IPS DF 6.9 (cell line): ENCODE results near the gene LYG2.
"Not testable (repeated sequence)": the region's sequence is repeated elsewhere in the genome, so short reads cannot be mapped to it uniquely, and the experiment has no call there.

Experiments used
- DNase-seq: peaks from one replicate; pipeline ENCODE4 v3.0.0-alpha.2; 2013; ENCODE audit warnings: low read depth, low spot score
- H3K27ac ChIP-seq: one replicate; pipeline ENCODE4 v1.5.1; 2013; ENCODE audit warnings: low read length, control low read depth
- H3K27me3 ChIP-seq: 2 replicates; pipeline ENCODE4 v1.6.1; 2013; ENCODE audit warnings: mild to moderate bottlenecking, low read length; ENCODE audit not compliant: control insufficient read depth, insufficient read depth
- H3K36me3 ChIP-seq: 2 replicates; pipeline ENCODE4 v1.6.1; 2013; ENCODE audit warnings: low read length; ENCODE audit not compliant: control insufficient read depth, insufficient read depth
- H3K4me1 ChIP-seq: 2 replicates; pipeline ENCODE4 v1.6.1; 2013; ENCODE audit warnings: low read length; ENCODE audit not compliant: control insufficient read depth, insufficient read depth
- H3K4me3 ChIP-seq: 2 replicates; pipeline ENCODE4 v1.5.1; 2013; ENCODE audit warnings: mild to moderate bottlenecking, low read length
- H3K9me3 ChIP-seq: 2 replicates; pipeline ENCODE4 v1.6.1; 2013; ENCODE audit warnings: low read length, inconsistent platforms; ENCODE audit not compliant: control insufficient read depth, insufficient read depth
- WGBS: extraction: QIAGEN DNeasy Blood & Tissue Kit; methylation state at CpG from one replicate; pipeline ENCODE4 v1.1.7; 2013; ENCODE audit warnings: mixed read lengths, missing lambda C conversion rate; ENCODE audit not compliant: insufficient read length, insufficient coverage; 5-methylcytosine and 5-hydroxymethylcytosine counted together

The LYG2 gene

DNA sequence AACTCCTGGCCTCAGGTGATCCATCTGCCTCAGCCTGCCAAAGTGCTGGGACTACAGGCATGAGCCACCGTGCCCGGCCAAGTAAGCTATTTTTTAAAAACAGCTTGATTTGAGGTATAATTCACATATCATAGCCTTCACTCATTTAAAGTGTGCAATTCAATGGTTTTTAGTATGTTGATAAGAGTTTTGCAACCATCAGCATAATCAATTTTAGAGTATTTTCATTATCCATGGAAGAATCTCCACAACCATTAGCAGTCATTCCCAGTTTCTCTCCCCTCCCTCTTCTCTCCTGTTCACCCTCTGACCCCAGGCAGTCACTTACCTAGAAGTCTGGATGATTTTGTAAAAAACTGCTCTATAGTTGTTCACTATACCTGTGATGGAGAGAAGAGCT lies 4.7 kb upstream of the LYG2 start:
- no peaks in the 10 kb centered on the region for H3K9me3 ChIP-seq
- H3K36me3 ChIP-seq: no peaks in the 10 kb centered on the region
- H3K4me1 ChIP-seq: no peaks in the 10 kb centered on the region
- H3K27me3 ChIP-seq: no peaks in the 10 kb centered on the region
- no peak overlapping the region for H3K27ac ChIP-seq
- DNase-seq: no peak
- WGBS: no CpG with 5 or more reads among the region's 2 CpGs
- H3K4me3 ChIP-seq: no peak overlapping the region

DNA sequence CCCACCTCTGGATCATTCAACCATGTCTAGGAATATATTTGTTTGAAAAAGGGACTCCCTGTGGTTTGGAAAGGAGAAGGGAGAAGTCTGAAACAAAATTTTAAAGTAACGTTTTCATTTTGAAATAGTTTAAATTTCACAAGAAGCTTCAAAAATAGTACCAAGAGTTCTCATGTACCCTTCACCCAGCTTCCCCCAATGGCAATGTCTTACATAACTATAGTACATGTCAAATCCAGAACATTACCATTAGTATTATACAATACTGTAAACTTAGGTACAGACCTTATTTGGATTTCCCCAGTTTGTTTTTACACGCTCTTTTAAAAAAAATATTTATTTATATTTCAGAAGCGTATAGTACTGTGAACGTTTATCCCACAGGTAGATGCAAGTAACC lies 4.0 kb upstream of the LYG2 start:
- H3K9me3 ChIP-seq: no peaks in the 10 kb centered on the region
- H3K27ac ChIP-seq: no peak overlapping the region
- no peaks in the 10 kb centered on the region for H3K4me1 ChIP-seq
- H3K36me3 ChIP-seq: no peaks in the 10 kb centered on the region
- no peak for DNase-seq
- no CpG with 5 or more reads among the region's 4 CpGs for WGBS
- no peak overlapping the region for H3K4me3 ChIP-seq
- H3K27me3 ChIP-seq: no peaks in the 10 kb centered on the region

DNA sequence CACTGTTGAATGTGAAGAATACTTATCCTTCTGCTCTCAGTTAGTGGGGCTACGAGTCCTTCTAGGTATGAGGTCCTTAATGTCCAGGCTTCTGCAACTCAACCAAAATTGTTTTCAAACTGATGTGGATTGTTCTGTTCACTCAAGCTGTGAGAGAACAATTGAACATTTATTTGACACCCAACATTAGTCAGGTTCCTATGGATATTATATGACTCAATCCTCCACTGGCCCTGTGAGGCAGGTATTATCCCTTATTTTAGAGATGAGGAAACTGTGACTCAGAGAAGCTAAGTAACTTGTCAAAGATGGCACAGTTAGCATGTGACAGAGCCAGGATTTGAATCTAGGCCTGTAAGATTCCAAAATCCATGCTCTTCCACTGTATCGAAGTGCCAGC lies 1.2 kb upstream of the LYG2 start:
- H3K36me3 ChIP-seq: no peaks in the 10 kb centered on the region
- H3K4me1 ChIP-seq: no peaks in the 10 kb centered on the region
- H3K9me3 ChIP-seq: no peaks in the 10 kb centered on the region
- H3K4me3 ChIP-seq: no peak overlapping the region
- no peaks in the 10 kb centered on the region for H3K27me3 ChIP-seq
- DNase-seq: no peak
- no CpG with 5 or more reads among the region's 2 CpGs for WGBS
- no peak overlapping the region for H3K27ac ChIP-seq

DNA sequence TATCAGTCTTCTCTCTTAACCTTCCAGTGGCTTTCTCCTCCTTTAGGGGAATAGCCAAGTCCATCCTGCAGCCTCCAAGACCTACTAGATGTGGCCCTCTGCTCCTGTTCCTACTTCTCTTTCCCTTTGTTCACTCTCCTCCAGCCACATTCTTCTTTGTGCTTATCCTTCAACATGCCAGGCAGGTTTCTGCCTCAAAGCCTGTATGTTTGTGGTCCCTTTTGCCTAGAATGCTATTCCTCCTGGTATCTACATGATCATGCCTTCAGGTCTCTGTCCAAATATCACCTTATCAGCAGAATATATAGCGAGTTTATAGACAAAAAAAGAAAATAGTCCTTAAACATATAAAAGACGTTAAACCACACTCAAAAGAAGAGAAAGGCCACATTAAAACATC lies 5.5 kb downstream of the LYG2 start:
- Histone ChIP-seq H3K4me1 (no peaks in the 10 kb centered on the region), H3K27ac (no peak overlapping the region), H3K9me3 (no peaks in the 10 kb centered on the region; the same call in 1 of the 2 replicates), H3K4me3 (no peak overlapping the region), H3K27me3 (no peaks in the 10 kb centered on the region), H3K36me3 (no peaks in the 10 kb centered on the region)
- no CpG with 5 or more reads among the region's 2 CpGs for WGBS
- DNase-seq: no peak

DNA sequence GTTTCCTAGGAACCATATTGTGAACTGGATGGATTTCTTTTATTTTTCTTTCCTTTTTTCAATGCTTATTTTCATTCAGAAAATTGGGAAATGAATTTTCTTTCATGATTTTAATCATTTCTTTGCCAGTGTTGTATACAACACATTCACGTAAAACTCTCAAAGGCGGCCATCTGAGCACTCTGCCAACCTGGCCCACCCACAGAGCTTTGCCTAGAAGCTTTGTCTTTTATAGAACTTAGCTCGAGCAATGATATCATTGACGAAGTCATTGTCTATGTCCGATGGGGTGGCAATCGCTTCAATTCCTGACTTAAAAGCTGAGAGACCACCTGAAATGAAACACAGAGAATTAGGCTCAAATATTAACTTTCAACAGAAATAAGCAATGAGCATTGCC lies 13.3 kb downstream of the LYG2 start:
- no CpG with 5 or more reads among the region's 6 CpGs for WGBS
- no peaks in the 10 kb centered on the region for H3K27me3 ChIP-seq

DNA sequence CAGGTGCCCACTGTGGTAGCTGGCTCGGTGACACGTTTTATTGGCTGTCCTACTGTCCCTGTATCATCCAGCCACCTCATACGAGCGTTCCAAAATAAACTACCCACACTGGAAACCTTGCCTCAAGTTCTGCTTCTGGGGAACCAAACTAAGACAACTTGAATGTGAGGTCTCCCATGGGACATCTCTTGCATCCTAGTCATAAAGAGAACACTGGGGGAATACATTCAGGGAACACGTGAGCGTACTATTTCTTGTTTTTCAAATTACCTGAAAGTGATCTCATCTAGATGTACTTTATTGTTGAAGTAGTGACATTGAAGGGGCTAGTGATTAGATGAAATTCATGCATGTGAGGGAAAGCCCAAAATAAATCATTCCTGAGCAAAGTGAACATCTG lies 15.0 kb downstream of the LYG2 start:
- Histone ChIP-seq H3K27me3 (no peaks in the 10 kb centered on the region), H3K27ac (no peak overlapping the region), H3K4me1 (no peaks in the 10 kb centered on the region), H3K36me3 (no peaks in the 10 kb centered on the region), H3K9me3 (no peaks in the 10 kb centered on the region), H3K4me3 (no peak overlapping the region)
- no CpG with 5 or more reads among the region's 6 CpGs for WGBS
- DNase-seq: no peak

More for the DNA sequence above, 13.3 kb downstream of the LYG2 start:
- no peak for DNase-seq
- no peaks in the 10 kb centered on the region for H3K36me3 ChIP-seq
- no peak overlapping the region for H3K27ac ChIP-seq
- no peaks in the 10 kb centered on the region for H3K9me3 ChIP-seq
- no peak overlapping the region for H3K4me3 ChIP-seq
- H3K4me1 ChIP-seq: no peaks in the 10 kb centered on the region

DNA sequence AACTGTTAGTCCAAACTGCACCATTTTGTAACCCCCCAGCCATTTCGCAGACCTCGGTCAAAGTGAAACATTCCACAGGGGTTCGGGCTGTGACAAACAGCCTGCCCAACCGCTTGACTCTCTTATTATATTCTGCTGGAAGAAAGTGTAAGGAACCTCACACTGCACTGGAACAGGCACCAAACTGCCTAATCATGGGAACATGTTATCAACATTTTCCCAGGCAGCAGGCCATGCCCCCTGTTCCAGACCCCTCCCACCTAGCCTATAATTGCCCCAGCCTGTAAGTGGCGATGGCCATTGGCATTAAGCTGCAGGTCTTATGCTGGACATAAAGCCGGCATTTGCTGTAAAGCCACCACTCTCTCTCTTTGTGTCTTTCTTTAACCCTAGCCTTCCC lies 16.9 kb downstream of the LYG2 start:
- Histone ChIP-seq H3K36me3 (no peaks in the 10 kb centered on the region), H3K4me3 (no peak overlapping the region), H3K27ac (no peak overlapping the region), H3K27me3 (no peaks in the 10 kb centered on the region), H3K4me1 (no peaks in the 10 kb centered on the region), H3K9me3 (no peaks in the 10 kb centered on the region)
- WGBS: no CpG with 5 or more reads among the region's 6 CpGs
- DNase-seq: no peak

DNA sequence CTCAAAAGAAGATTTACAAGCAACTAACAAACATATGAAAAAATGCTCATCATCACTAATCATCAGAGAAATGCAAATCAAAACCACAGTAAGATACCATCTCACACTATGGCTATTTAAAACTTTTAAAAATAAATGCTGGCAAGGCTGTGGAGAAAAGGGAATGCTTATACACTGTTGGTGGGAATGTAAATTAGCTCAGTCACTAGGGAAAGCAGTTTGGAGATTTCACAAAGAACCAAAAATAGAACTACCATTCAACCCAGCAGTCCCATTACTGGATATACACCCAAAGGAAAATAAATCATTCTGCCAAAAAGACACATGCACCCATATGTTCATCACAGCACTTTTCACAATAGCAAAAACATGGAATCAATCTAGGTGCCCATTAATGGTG lies 22.3 kb downstream of the LYG2 start:
- H3K9me3 ChIP-seq, DNase-seq, H3K27ac ChIP-seq, H3K27me3 ChIP-seq, H3K4me3 ChIP-seq, H3K4me1 ChIP-seq, H3K36me3 ChIP-seq: not testable (repeated sequence)

DNA sequence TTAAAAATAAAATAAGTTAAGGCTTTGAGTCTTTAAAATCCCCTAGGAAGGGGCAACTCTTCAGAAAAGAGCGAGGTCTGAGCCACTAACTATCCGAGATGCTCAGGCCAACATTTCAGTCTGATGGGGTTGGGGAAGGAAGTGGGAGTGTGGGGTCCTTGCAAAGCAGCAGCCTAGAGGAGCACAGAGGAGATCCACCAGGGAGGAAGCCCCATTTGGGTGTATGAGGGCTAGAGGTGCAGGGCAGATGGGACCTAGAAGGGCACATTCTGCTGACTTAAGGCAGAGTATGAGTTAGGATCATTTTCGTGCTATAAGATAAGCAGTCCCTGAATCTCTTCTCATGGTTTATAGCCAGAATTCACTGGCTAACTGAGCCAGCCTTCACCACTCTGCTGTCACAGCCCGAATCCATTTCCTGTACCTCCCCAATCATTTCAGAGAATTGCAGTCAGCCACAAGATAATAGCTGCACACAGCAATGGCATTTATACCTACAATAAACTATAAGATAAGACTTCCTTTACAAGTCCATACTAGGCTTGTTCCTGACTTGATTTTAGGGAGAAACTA lies 37.5 kb downstream of the LYG2 start:
- Histone ChIP-seq H3K36me3 (no peaks in the 10 kb centered on the region), H3K27ac (no peak overlapping the region), H3K9me3 (no peaks in the 10 kb centered on the region), H3K27me3 (no peaks in the 10 kb centered on the region), H3K4me1 (no peaks in the 10 kb centered on the region), H3K4me3 (no peak overlapping the region)
- WGBS: no CpG with 5 or more reads among the region's 4 CpGs
- no peak for DNase-seq

DNA sequence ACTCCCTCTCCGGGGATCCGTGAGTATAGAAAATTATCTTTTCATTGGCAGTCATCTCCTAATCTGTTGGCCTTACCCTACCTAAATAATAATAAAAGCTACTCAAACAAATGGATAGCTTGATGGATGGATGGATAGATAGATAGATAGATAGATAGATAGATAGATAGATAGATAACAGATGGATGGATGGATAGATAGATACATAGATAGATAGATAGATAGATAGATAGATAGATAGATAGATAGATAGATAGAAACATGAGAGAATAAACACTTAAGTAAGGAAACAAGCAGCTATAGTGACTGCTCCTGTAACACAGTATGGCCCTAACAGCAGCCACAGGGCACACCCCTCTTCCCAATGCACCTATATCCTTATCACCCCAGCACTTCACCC lies 39.4 kb downstream of the LYG2 start:
- Histone ChIP-seq H3K9me3 (no peaks in the 10 kb centered on the region), H3K4me3 (no peak overlapping the region), H3K27me3 (no peaks in the 10 kb centered on the region), H3K36me3 (no peaks in the 10 kb centered on the region), H3K4me1 (no peaks in the 10 kb centered on the region), H3K27ac (no peak overlapping the region)
- whole genome bisulfite sequencing: no CpG with 5 or more reads among the region's 2 CpGs
- DNase-seq: no peak

DNA sequence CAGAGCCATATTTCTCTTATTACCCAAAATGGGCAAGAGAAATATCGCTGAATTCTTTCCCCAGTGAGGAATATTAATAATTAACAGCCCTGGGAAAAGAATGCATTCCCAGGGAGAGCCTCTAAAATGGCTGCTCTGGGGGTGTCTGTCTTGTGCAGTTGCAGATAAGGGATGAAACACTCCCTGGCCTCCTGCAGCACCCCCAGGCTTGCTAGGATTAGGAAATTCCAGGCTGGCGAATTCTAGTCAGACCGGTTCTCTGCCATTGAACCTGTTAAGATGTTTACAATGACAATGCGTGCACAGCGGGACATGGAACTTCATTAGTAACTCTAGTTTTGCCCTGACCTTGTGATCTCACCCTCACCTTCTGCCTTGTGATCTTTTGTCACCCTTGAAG lies 50.0 kb downstream of the LYG2 start:
- Histone ChIP-seq H3K27ac (no peak overlapping the region), H3K9me3 (no peaks in the 10 kb centered on the region), H3K36me3 (no peaks in the 10 kb centered on the region), H3K4me1 (no peaks in the 10 kb centered on the region), H3K4me3 (no peak overlapping the region), H3K27me3 (no peaks in the 10 kb centered on the region)
- no CpG with 5 or more reads among the region's 5 CpGs for WGBS
- peak; percentile 33 for DNase-seq
